Fibroblast of skin of right biceps (primary cell): ENCODE data around the gene PTPRN2.

ENCODE experiments used
- DNase-seq: peaks from one replicate; pipeline ENCODE4 v3.0.0-alpha.2; 2013

PTPRN2 gene

GRCh38 chr7:157688533-157689268 is 898.9 kb downstream of the PTPRN2 start:
- no peak for DNase-seq

DNA sequence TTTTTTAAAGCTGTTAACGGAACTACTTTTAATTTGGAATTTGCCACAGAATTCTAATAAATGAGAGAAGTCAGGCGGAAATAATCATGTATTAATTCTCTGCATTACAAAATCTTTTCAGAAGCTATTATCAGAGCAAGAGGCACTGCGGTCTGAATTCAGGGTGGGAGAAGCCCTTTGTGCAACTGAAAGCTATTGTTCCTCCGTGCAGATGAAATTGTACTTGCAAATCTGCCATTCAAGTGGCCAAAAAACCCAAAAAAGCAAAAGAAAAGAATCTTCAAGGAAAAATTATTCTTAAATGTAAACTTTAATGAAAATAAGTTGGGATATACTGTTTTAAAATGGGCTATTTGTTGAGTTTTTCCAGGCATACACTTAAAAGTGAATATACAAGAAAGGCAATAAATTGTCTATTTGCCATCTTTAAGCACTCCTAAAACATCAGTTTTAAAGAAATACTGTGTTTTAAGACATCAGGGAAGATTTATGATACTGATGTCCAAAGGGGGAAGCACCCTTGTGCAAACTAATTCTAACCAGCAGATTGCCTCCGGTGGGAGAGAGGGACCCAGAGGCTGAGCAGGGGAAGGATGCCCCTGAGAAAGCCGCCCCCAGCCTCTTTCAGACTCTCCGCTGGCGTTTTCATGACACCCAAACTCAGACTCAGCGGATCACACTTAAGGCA is 899.6 kb downstream of the PTPRN2 start:
- DNase-seq = no peak

DNA sequence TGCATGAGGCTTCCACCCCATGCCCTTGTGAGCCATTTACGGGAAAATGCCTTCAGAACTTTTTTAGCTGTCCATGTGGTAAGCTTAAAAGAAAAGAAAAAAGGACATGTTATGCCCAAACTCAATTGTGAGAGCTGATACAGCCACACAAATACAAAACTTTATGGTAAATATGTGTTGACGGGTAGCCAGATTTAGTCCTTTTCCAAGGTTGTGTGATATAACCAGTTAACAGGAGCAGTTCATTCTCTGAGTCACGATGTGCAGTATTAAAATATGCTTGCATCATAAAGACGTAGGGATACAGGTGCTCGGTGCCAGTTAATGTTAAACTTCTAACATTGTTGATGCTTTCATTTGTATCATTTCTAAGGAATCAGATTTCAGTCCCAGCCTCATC is 900.5 kb downstream of the PTPRN2 start:
- no peak for DNase-seq

DNA sequence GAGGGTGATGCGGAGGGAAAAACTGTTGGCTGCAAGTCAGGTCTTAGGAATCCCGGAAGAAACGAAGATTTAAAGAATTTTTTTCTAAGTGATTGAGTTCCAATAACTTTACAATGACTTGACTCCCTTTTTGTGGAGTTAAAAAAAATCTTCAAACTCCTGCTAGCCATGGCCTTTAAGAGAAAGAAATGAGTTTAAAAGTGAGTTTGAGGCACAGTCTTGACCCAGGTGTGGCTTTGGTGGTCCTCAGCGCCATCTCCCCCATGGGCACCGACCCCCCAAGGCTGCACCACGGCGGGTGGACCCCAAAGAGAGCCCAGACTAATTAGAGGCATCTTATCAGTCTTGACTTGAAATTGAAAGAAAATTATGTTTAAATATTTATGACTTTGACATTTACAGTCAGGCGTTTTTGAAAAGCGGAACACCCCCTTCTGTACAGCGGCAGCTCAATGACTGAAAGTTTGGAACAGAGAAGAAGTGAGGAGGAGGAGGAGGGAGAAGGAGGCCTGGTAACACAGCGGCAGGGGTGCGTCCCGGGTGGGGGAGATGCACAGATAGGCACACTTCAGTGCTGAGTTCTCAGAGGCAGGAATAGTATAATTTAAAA is 901.2 kb downstream of the PTPRN2 start:
- no peak for DNase-seq

GRCh38 chr7:157685430-157686284 is 902.0 kb downstream of the PTPRN2 start:
- DNase-seq = no peak

DNA sequence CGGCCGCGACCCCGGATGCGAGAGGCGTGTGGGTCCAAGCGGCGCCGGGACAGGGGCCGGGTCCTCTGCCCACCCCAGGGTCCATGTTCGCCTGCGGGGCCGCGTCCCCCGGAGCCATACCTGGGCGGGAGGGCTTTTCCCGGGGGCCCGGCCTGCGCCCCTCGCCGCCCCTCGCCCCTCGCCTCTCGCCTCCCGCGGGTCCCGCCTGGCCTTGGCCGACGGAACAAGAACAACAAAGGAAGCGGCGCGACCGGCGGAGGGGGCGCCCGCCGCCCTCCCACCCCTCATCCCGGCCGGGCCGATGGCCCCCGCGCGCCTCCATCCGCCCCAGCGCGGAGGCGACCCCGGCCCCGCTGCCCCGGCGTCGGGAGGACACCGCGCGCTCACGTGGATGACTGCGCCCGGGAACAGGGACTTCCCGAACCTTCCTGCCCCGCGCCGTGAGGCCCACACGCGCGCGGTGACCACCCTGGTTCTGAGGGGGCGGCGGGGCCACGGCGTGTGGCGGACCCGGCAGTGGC is 902.7 kb downstream of the PTPRN2 start:
- no peak for DNase-seq

- DNase-seq = no peak
Observed at GRCh38 chr7:157684157-157684908, 903.3 kb downstream of the PTPRN2 start.

DNA sequence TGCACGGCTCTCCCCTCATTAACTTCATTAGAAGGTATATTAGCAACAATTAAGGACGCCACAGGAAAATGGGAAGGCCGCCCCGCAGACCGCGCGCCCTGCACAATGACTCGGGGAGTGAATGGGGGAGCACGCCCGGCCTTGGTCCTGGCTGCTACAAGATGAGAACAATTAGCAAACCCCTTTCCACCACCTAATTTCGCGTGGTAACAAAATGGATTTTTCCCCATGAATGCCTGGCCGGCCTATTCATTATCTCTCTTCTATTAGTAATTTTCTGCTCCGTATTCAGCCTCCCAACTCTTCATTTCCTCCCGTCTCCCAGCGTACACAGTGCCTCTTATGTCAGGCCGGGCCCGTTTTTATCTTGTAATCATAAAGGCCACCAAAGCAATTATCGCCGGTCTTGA is 903.9 kb downstream of the PTPRN2 start:
- DNase-seq = no peak

DNA sequence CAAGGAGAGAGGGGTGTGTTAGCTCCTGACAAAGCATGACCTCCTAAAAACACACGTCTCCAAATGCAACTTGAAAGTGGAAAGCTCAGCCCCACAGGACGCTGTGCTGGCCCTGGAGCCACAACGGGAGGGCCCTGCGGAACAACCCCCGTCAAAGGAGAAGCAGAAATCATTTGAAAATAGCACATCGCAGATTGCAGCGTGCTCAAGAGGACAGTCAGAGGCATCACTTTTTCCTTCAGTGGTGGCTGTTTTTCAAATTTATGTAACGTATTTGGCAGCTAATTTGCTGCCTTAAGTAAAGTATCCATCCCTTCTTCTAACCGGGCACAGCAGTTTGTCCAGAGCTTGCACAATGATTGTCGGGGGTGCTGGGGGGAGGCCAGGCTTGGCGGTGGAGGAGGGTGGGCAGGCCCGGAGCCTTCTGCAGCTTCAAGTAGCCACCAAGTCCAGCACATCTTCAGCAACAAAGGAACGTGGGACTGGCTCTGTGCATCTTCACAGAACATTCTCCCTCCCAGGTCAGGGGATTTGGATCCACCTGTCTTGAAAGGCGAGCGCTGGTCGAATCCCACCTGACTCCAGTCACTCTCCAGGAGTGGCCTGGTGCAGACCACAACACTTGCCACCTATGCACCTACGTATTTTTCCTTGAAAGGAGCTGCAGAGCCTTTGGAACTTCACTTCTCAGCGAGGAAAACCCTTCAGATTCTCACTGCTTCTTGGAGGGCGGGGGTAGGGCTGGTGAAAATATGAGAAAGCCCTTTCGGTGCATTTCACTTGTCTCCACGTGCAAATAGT is 904.5 kb downstream of the PTPRN2 start:
- DNase-seq = no peak

DNA sequence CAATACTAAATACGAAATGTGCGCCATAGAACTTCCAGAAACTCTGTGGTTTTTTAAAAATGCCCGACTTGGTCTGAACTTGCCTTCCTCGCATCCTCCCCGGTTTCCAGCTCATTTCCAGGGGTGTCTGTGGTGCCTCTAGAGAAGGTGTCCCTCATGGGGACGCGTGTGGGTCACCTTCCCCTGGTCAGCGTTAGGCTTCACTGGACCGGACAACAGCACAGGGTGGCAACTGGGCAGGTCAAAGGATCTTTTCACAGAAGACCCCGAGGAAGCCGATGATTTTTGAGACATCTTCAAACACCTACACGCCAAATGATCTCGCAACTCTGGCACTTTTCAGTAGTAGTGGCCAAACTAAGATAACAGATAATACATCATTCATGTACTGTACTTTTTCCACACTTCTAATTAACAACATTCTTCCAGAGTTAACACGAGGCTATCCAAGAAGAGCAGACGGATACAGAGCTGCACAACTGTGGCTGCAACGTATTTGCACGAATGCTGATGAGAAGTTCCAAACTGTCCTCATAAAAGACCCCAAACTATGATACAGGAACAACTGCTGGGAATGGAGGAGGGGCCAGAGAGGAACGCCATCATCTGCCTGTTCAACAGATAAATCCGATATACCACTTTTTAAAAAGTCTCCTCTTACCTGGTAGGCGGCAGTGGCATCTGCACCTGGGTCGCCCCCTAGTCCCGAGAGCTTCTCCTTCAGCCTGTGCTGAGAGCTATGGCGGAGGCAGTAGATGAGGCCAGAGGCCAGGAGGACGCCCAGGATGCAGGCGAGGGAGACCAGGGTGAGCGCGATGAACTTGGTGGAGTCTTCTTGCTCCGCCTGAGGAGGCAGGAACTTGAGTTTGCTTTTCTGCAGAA is 905.3 kb downstream of the PTPRN2 start:
- DNase-seq = no peak

DNA sequence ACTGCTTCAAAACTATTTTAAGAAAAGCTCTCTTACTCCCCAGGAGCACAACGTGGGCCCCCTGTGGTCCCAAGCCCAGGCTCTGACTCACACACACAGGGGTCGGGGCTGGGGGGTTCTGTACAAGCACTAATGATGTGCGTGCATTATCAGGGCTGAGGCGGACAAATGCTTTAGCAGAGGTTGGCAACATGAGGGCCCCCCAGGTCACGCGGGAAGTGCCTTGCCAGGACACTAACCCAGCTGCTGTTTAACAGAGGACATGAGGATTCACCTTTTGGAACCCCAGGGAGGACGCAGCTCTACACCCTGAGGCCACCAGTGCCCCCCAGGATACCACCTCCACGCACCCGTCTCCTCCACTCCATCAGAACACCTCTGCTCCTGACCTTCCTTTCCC is 908.0 kb downstream of the PTPRN2 start:
- DNase-seq = no peak

GRCh38 chr7:157678501-157678900 is 909.1 kb downstream of the PTPRN2 start:
- DNase-seq = no peak

DNA sequence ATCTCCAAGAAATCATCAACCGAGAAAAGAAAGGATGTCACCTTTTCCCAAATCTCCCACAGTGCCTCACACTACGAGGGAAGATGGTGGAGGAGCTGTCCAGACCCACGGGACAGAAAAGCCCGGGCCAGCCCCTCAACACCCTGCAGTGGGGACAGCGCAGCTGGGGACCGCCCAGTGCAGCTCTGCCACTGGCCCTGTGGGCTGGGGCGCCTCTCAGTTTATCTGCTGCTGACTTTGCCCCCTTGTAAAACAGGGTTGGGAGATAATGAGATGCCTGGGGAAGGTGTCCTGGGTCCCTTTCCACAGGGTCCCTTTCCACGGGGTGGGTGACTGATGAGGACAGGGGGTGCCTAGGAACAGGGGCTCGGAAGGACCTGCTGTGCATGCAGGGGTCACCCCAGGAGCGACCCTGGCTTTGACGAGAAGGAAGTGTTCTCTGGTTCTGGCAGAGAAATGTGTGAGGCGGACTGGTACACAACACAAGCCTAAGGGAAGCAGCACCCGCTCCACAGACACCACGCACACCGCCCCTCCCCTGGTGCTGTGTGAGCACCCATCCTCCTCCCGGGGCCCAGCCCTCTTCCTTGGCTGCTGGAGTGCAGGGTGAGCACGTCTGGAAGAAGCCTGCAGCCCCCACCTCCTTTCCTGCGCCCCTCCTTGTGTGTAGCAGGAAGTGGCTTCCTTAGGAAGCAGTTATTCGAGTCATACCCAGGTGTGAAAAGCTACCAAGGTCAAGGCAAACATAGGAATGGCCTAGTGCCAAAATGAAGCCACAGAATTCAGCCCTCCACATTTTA is 911.0 kb downstream of the PTPRN2 start:
- DNase-seq = no peak

GRCh38 chr7:157676001-157676400 is 911.6 kb downstream of the PTPRN2 start:
- DNase-seq = no peak

GRCh38 chr7:157675427-157675927 is 912.1 kb downstream of the PTPRN2 start:
- DNase-seq = no peak

DNA sequence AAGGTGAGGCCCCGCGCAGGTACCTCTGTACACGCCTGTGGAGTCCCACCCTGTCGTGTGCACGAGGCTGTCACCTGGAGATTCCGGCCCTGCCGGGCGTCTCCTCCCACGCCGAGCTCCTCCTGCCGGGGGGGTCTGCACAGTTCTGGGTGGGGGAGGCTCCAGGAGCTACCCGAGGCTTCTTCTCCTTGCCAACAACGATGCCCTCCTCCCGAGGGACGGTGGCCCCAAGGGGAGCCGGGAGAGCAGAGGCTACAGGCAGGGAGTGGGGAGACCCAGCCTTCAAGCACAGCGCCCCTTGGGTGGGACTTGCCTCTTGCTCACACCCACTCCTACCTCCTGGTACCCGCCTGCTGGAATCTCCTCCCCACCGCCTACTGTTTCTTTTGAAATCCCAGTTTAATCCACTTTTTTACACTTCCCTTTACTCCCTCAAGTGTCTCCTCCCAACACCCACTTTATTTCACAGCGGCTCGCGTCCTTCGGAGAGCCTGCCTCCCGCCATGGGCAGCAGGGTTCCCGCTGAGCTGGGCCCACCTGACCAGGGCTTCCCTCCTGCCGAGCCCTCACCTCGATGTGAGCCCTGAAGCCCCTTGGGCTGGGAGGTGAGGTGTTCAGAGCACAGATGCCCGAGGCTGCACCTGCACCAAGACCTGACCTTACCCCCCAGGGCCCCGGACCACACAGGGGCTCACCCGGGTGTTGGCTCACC is 912.8 kb downstream of the PTPRN2 start:
- DNase-seq = no peak

GRCh38 chr7:157674027-157674714 is 913.5 kb downstream of the PTPRN2 start:
- DNase-seq = no peak

DNA sequence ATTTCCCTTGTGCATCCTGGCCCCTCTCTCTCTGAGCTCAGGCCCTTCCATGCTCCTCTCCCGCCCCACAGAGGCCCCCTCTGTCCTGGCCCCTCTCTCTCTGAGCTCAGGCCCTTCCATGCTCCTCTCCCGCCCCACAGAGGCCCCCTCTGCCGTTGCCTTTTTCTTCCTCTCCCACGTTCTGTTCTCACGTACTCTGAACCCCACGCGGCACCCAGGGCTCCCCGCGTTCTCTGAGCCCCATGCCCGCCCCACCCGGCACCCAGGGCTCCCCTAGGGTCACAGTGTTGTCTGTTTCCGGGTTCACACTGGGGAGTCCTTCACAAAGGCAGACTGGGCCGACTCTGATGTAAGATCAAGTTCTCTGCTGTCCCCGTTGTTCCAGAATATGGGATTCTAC is 914.0 kb downstream of the PTPRN2 start:
- DNase-seq = no peak
